ENCODE data around the gene STUB1. TPM values are rescaled to one million over a fixed set of nuclear protein-coding genes. Genes with fewer than 3 reads are reported as not detected.

Gene STUB1
- total RNA-seq, 4 donors from 2014 or later, result 107 to 244 (median 140) TPM

GRCh38 chr16:714558-715476 is 34.6 kb downstream of the STUB1 start, which contains the start of gene METRN:
METRN (plus strand) TSS chr16:715118; CDS start chr16:715290, 172 bp downstream.
- no peak for TF ChIP-seq CTCF (IDR thresholded peaks at IDR 0.05; ENCODE audit: low read depth)

DNA sequence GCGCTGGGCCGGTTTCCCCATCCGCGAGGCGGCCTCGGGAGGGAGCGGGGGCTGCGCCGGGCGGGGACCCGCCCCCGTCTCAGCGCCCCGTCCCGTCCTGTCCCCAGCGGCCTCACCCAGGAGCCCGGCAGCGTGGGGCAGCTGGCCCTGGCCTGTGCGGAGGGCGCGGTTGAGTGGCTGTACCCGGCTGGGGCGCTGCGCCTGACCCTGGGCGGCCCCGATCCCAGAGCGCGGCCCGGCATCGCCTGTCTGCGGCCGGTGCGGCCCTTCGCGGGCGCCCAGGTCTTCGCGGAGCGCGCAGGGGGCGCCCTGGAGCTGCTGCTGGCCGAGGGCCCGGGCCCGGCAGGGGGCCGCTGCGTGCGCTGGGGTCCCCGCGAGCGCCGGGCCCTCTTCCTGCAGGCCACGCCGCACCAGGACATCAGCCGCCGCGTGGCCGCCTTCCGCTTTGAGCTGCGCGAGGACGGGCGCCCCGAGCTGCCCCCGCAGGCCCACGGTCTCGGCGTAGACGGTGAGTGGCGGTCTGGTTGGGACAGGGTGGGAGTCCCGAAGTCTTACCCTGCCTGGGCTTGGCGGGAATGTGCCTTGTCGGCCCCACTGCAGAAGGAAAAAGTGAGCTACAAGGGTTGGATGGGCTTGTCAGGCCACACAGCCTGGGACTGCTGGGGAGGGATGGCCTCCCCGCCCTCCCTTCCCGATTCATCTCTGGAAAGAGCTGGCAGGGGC is 35.4 kb downstream of the STUB1 start:
- TF ChIP-seq CTCF (IDR thresholded peaks at IDR 0.05; ENCODE audit: low read depth), result no peak

GRCh38 chr16:716200-716568 is 36.0 kb downstream of the STUB1 start:
- no peak for TF ChIP-seq CTCF (IDR thresholded peaks at IDR 0.05; ENCODE audit: low read depth)

DNA sequence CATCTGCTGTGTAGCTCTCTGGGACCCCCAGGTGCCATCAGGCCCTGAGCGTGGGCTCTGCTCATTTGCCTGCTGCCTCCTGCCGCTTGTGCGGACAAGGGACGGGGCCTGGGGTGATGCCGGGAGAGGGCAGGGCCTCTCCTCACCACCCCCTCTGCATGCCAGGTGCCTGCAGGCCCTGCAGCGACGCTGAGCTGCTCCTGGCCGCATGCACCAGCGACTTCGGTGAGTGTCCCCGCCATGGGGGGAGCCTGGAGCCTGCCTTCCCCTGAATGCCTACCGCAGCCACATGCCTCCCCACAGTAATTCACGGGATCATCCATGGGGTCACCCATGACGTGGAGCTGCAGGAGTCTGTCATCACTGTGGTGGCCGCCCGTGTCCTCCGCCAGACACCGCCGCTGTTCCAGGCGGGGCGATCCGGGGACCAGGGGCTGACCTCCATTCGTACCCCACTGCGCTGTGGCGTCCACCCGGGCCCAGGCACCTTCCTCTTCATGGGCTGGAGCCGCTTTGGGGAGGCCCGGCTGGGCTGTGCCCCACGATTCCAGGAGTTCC is 36.6 kb downstream of the STUB1 start:
- no peak for TF ChIP-seq CTCF (IDR thresholded peaks at IDR 0.05; ENCODE audit: low read depth)

DNA sequence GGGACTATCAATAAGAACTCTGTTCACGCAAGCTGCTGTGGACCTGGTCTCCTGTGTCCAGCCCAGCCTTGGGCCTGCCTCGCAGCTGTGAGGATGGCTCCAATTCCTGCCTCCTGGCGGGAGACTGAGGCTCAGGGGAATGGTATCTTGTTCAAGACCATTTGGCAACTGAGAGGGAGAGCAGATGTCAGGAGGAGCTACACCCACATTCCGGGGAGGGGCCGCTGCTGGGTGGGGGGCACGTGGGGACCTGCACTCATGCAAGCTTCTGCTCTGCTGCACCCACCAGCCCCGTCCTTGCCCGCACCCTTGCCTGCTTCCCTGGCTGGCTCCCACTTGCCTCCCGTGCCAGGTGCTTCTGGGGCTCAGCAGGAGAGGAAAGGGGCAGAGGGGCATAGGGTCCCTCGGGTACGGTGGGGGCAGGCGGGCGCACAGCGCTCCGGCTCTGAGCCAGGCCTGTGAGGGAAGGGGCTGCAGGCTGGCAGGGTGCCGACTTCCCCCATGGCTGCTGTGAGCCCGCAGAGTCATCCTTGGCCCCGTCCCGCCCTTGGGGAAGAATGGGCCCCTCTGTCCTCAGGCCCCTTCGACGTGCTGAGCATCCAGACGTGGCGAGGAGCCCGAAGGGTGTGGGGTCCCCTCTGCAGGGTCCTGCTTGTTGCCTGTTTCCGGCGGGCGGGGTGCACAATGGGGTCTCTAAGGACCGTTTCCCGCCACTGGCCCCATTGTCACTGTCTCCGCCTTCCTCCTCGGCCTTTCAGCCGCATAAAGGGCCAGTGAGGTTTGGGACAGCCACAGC is 37.4 kb downstream of the STUB1 start:
- TF ChIP-seq CTCF (IDR thresholded peaks at IDR 0.05; ENCODE audit: low read depth), result no peak

DNA sequence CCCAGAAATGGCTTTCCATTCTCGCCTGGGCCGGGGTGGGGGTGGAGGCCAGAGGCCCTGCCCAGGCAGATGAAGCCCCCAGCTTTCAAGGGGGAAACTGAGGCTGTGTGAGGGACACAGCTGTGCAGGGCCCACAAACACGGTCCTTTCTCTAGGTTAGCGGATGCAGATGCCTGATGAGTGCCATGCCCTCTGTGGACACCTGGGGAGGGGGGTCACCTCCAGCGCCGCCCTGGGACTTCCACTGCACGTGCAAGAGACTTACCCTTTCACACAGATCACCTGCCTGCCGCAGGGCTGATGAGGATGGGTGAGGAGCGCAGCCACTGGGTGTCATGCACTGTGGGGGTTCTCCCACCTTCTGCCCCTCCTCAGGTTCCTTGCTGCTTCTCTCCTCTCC is 38.2 kb downstream of the STUB1 start:
- no peak for TF ChIP-seq CTCF (IDR thresholded peaks at IDR 0.05; ENCODE audit: low read depth)

Data from subcutaneous adipose tissue (tissue), 4 donors.